Activated naive CD8-positive, alpha-beta T cell treated with anti-CD3 and anti-CD28 coated beads for 36 hours (primary cell): ENCODE results near the gene PEX14. TPM values are rescaled to one million over a fixed set of nuclear protein-coding genes. Genes with fewer than 3 reads are reported as not detected.

Experiments
- DNase-seq: peaks from one replicate; pipeline ENCODE4 v3.0.0; 2021
- H3K27ac Mint-ChIP-seq: one replicate; pipeline ENCODE4 v1.8.0; 2022; ENCODE audit warnings: mild to moderate bottlenecking, moderate library complexity, mixed read lengths
- H3K27me3 Mint-ChIP-seq: one replicate; pipeline ENCODE4 v1.8.0; 2022; ENCODE audit warnings: mild to moderate bottlenecking, mixed read lengths
- H3K36me3 Mint-ChIP-seq: one replicate; pipeline ENCODE4 v1.8.0; 2021; ENCODE audit warnings: mild to moderate bottlenecking, mixed read lengths
- H3K4me1 Mint-ChIP-seq: one replicate; pipeline ENCODE4 v1.8.0; 2021; ENCODE audit warnings: mixed read lengths
- H3K4me3 Mint-ChIP-seq: one replicate; pipeline ENCODE4 v1.8.0; 2022; ENCODE audit warnings: mild to moderate bottlenecking, moderate library complexity, mixed read lengths
- H3K9me3 Mint-ChIP-seq: one replicate; pipeline ENCODE4 v1.8.0; 2022; ENCODE audit warnings: mixed read lengths
- total RNA-seq, 2 experiments: library from RNA; stranded (reverse); gene quantifications; one replicate each; pipeline ENCODE4 v1.2.3, GENCODE V29; 2021

Gene PEX14
- total RNA-seq, 2 experiments from 2014 or later: 19.1 to 19.6 TPM

GRCh38 chr1:10556430-10557005, 81.8 kb downstream of the PEX14 start:
- Mint-ChIP-seq H3K27ac (no peak overlapping the region), H3K9me3 (no peaks in the 10 kb centered on the region), H3K36me3 (no peaks in the 10 kb centered on the region), H3K4me3 (no peak overlapping the region), H3K4me1 (peaks cover 5% of the 10 kb centered on the region), H3K27me3 (no peaks in the 10 kb centered on the region)
- DNase-seq: no peak

- Mint-ChIP-seq H3K4me3 (no peak overlapping the region), H3K27ac (no peak overlapping the region), H3K4me1 (peaks cover 11% of the 10 kb centered on the region), H3K9me3 (no peaks in the 10 kb centered on the region), H3K27me3 (no peaks in the 10 kb centered on the region), H3K36me3 (no peaks in the 10 kb centered on the region)
- no peak for DNase-seq
These were observed 83.0 kb downstream of the PEX14 start for GRCh38 chr1:10557714-10558113.

GRCh38 chr1:10559386-10559785, 84.6 kb downstream of the PEX14 start:
- DNase-seq: no peak
- H3K9me3 Mint-ChIP-seq: peaks cover 6% of the 10 kb centered on the region
- H3K27me3 Mint-ChIP-seq: no peaks in the 10 kb centered on the region
- no peak overlapping the region for H3K4me3 Mint-ChIP-seq
- H3K27ac Mint-ChIP-seq: no peak overlapping the region
- H3K36me3 Mint-ChIP-seq: peaks cover 6% of the 10 kb centered on the region
- H3K4me1 Mint-ChIP-seq: peaks cover 11% of the 10 kb centered on the region

GRCh38 chr1:10561497-10561896, 86.7 kb downstream of the PEX14 start:
- peaks cover 6% of the 10 kb centered on the region for H3K36me3 Mint-ChIP-seq
- H3K9me3 Mint-ChIP-seq: peaks cover 6% of the 10 kb centered on the region
- no peak overlapping the region for H3K27ac Mint-ChIP-seq
- H3K27me3 Mint-ChIP-seq: no peaks in the 10 kb centered on the region
- H3K4me1 Mint-ChIP-seq: peaks cover 10% of the 10 kb centered on the region
- DNase-seq: no peak
- H3K4me3 Mint-ChIP-seq: no peak overlapping the region

GRCh38 chr1:10561955-10562354, 87.2 kb downstream of the PEX14 start:
- Mint-ChIP-seq H3K27ac (no peak overlapping the region), H3K27me3 (no peaks in the 10 kb centered on the region), H3K4me3 (no peak overlapping the region), H3K9me3 (peaks cover 6% of the 10 kb centered on the region), H3K4me1 (peaks cover 7% of the 10 kb centered on the region), H3K36me3 (peaks cover 6% of the 10 kb centered on the region)
- DNase-seq: peak; percentile 26

GRCh38 chr1:10564063-10564462, 89.3 kb downstream of the PEX14 start:
- H3K36me3 Mint-ChIP-seq: peaks cover 10% of the 10 kb centered on the region
- H3K4me3 Mint-ChIP-seq: no peak overlapping the region
- H3K27ac Mint-ChIP-seq: no peak overlapping the region
- H3K27me3 Mint-ChIP-seq: no peaks in the 10 kb centered on the region
- H3K4me1 Mint-ChIP-seq: peaks cover 7% of the 10 kb centered on the region
- H3K9me3 Mint-ChIP-seq: peaks cover 6% of the 10 kb centered on the region
- DNase-seq: no peak

- H3K4me1 Mint-ChIP-seq: peaks cover 2% of the 10 kb centered on the region
- DNase-seq: no peak
- H3K27ac Mint-ChIP-seq: no peak overlapping the region
- H3K27me3 Mint-ChIP-seq: no peaks in the 10 kb centered on the region
- H3K9me3 Mint-ChIP-seq: peaks cover 2% of the 10 kb centered on the region
- peaks cover 11% of the 10 kb centered on the region for H3K36me3 Mint-ChIP-seq
- no peak overlapping the region for H3K4me3 Mint-ChIP-seq
These were observed 94.8 kb downstream of the PEX14 start for GRCh38 chr1:10569531-10569930.

- peaks cover 6% of the 10 kb centered on the region for H3K4me1 Mint-ChIP-seq
- H3K9me3 Mint-ChIP-seq: no peaks in the 10 kb centered on the region
- no peak overlapping the region for H3K4me3 Mint-ChIP-seq
- H3K36me3 Mint-ChIP-seq: no peaks in the 10 kb centered on the region
- DNase-seq: no peak
- no peaks in the 10 kb centered on the region for H3K27me3 Mint-ChIP-seq
- H3K27ac Mint-ChIP-seq: no peak overlapping the region
These were observed 100.9 kb downstream of the PEX14 start for GRCh38 chr1:10575616-10576015.

- peaks cover 2% of the 10 kb centered on the region for H3K36me3 Mint-ChIP-seq
- H3K9me3 Mint-ChIP-seq: no peaks in the 10 kb centered on the region
- no peak for DNase-seq
- H3K4me3 Mint-ChIP-seq: no peak overlapping the region
- H3K27ac Mint-ChIP-seq: no peak overlapping the region
- H3K27me3 Mint-ChIP-seq: no peaks in the 10 kb centered on the region
- peaks cover 6% of the 10 kb centered on the region for H3K4me1 Mint-ChIP-seq
These were observed 103.3 kb downstream of the PEX14 start for GRCh38 chr1:10578070-10578469.

GRCh38 chr1:10583641-10584040, 108.9 kb downstream of the PEX14 start:
- no peaks in the 10 kb centered on the region for H3K9me3 Mint-ChIP-seq
- peaks cover 7% of the 10 kb centered on the region for H3K36me3 Mint-ChIP-seq
- H3K4me3 Mint-ChIP-seq: no peak overlapping the region
- H3K4me1 Mint-ChIP-seq: peaks cover 6% of the 10 kb centered on the region
- no peak overlapping the region for H3K27ac Mint-ChIP-seq
- H3K27me3 Mint-ChIP-seq: no peaks in the 10 kb centered on the region
- no peak for DNase-seq

- Mint-ChIP-seq H3K4me1 (peaks cover 6% of the 10 kb centered on the region), H3K36me3 (peaks cover 7% of the 10 kb centered on the region), H3K4me3 (no peak overlapping the region), H3K9me3 (no peaks in the 10 kb centered on the region), H3K27me3 (no peaks in the 10 kb centered on the region), H3K27ac (no peak overlapping the region)
- no peak for DNase-seq
These were observed 110.5 kb downstream of the PEX14 start for GRCh38 chr1:10585242-10585641.

GRCh38 chr1:10586125-10586524, 111.4 kb downstream of the PEX14 start:
- Mint-ChIP-seq H3K4me3 (no peak overlapping the region), H3K36me3 (peaks cover 5% of the 10 kb centered on the region), H3K27me3 (no peaks in the 10 kb centered on the region), H3K4me1 (peaks cover 6% of the 10 kb centered on the region), H3K9me3 (no peaks in the 10 kb centered on the region), H3K27ac (no peak overlapping the region)
- no peak for DNase-seq

- H3K9me3 Mint-ChIP-seq: no peaks in the 10 kb centered on the region
- peaks cover 8% of the 10 kb centered on the region for H3K4me1 Mint-ChIP-seq
- no peak overlapping the region for H3K4me3 Mint-ChIP-seq
- peaks cover 5% of the 10 kb centered on the region for H3K36me3 Mint-ChIP-seq
- DNase-seq: no peak
- H3K27me3 Mint-ChIP-seq: no peaks in the 10 kb centered on the region
- H3K27ac Mint-ChIP-seq: no peak overlapping the region
These were observed 113.9 kb downstream of the PEX14 start for GRCh38 chr1:10588640-10589039.

- no peaks in the 10 kb centered on the region for H3K27me3 Mint-ChIP-seq
These were observed 114.3 kb downstream of the PEX14 start for GRCh38 chr1:10589074-10589473.

GRCh38 chr1:10591010-10591409, 116.3 kb downstream of the PEX14 start:
- Mint-ChIP-seq H3K36me3 (no peaks in the 10 kb centered on the region), H3K4me1 (peaks cover 4% of the 10 kb centered on the region), H3K27me3 (no peaks in the 10 kb centered on the region), H3K4me3 (no peak overlapping the region), H3K9me3 (no peaks in the 10 kb centered on the region), H3K27ac (no peak overlapping the region)
- no peak for DNase-seq

More at GRCh38 chr1:10589074-10589473, 114.3 kb downstream of the PEX14 start:
- DNase-seq: no peak
- H3K36me3 Mint-ChIP-seq: peaks cover under 1% of the 10 kb centered on the region
- H3K4me1 Mint-ChIP-seq: peaks cover 8% of the 10 kb centered on the region
- H3K4me3 Mint-ChIP-seq: no peak overlapping the region
- no peaks in the 10 kb centered on the region for H3K9me3 Mint-ChIP-seq
- no peak overlapping the region for H3K27ac Mint-ChIP-seq

GRCh38 chr1:10592373-10592772, 117.6 kb downstream of the PEX14 start:
- H3K9me3 Mint-ChIP-seq: no peaks in the 10 kb centered on the region
- no peaks in the 10 kb centered on the region for H3K27me3 Mint-ChIP-seq
- H3K4me1 Mint-ChIP-seq: peaks cover 2% of the 10 kb centered on the region
- no peak overlapping the region for H3K27ac Mint-ChIP-seq
- DNase-seq: no peak
- no peak overlapping the region for H3K4me3 Mint-ChIP-seq
- H3K36me3 Mint-ChIP-seq: no peaks in the 10 kb centered on the region
